Upper lobe of right lung (tissue), 1 donor: ENCODE measurements around the gene ERVH48-1. TPM values are rescaled to one million over a fixed set of nuclear protein-coding genes. Genes with fewer than 3 reads are reported as not detected.
"Not testable (repeated sequence)": the region's sequence is repeated elsewhere in the genome, so short reads cannot be mapped to it uniquely, and the experiment has no call there.

ENCODE experiments used
- ATAC-seq: fragments of 200-7000 bp; cut with Tn5 transposase; one replicate; pipeline ENCODE4 v1.9.1; 2020; ENCODE audit warnings: mild to moderate bottlenecking, moderate library complexity
- DNase-seq: peaks from one replicate; pipeline ENCODE4 v3.0.0-alpha.2; 2020
- H3K27ac ChIP-seq: fragments of 200-600 bp; one replicate; pipeline ENCODE4 v1.8.0; 2022
- H3K27me3 ChIP-seq: fragments of 200-600 bp; one replicate; pipeline ENCODE4 v1.8.0; 2022; ENCODE audit warnings: mild to moderate bottlenecking
- H3K36me3 ChIP-seq: fragments of 200-600 bp; one replicate; pipeline ENCODE4 v1.8.0; 2022
- H3K4me1 ChIP-seq: fragments of 200-600 bp; one replicate; pipeline ENCODE4 v1.8.0; 2022
- H3K4me3 ChIP-seq: fragments of 200-600 bp; one replicate; pipeline ENCODE4 v1.8.0; 2022; ENCODE audit warnings: mild to moderate bottlenecking
- H3K9me3 ChIP-seq: fragments of 200-600 bp; one replicate; pipeline ENCODE4 v1.8.0; 2022
- CTCF ChIP-seq: fragments of 200-600 bp; IDR thresholded peaks from one replicate; pipeline ENCODE4 v1.8.0; 2022; ENCODE audit warnings: antibody characterized with exemption
- intact Hi-C: fragments of 100-400 bp; cut with DNase I; formaldehyde crosslinking; loops from one replicate; pipeline ENCODE4 v1.11.0; 2022
- total RNA-seq: library from RNA; stranded (reverse); fragmentation: NEBNext Ultra II Directional; extraction: Animal tissue kit (Norgen Biotek cat#: 25700); gene quantifications from one replicate; pipeline ENCODE4 v1.2.1, GENCODE V29; 2021
- donor health status: DM: no; HTN: yes; CAD: no; lungs with severe emphysema.

ERVH48-1 gene
- total RNA-seq, 1 donor from 2014 or later: not detected

DNA sequence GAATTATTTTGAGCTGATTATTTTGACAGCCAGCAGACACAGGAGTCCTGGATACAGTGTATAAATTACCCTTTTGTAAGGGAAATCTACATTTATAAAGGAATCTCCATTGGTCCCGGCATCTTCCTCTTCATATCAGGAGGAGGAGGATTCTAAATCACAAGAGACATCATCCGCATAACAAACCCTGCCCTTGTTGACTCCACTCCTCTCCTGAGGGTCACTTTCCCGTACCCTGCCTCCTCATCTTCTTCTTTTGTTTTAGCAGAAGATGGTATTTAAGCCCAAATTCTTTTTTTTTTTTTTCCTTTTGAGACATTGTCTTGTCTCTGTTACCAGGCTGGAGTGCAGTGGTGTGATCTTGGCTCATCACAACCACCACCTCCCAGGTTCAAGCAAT lies 34.3 kb upstream of the ERVH48-1 start:
- H3K9me3 ChIP-seq: no peaks in the 10 kb centered on the region
- H3K27ac ChIP-seq: no peak overlapping the region
- DNase-seq (no peak), ATAC-seq (no peak)
- H3K4me3 ChIP-seq: no peak overlapping the region
- TF ChIP-seq CTCF: no peak
- H3K27me3 ChIP-seq: no peaks in the 10 kb centered on the region
- H3K4me1 ChIP-seq: no peaks in the 10 kb centered on the region
- H3K36me3 ChIP-seq: no peaks in the 10 kb centered on the region
- intact Hi-C loops: no loop called here

DNA sequence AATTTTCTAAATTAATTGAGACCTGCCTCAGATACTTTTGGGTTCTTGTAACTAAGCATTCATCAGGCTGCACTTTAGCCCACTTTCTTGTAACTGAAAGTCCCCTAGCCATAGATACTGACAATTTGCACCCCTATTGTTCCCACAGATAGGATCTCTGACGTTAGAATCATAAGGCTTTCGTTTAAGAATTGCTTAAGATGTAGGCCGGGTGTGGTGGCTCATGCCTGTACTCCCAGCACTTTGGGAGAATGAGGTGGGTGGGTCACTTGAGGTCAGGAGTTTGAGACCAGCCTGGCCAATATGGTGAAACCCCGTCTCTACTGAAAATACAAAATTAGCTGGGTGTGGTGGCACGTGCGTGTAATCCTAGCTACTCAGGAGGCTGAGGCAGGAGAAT lies 32.7 kb upstream of the ERVH48-1 start:
- intact Hi-C loops, ATAC-seq, H3K4me3 ChIP-seq, H3K36me3 ChIP-seq, H3K27me3 ChIP-seq, H3K9me3 ChIP-seq, H3K27ac ChIP-seq, H3K4me1 ChIP-seq, DNase-seq: not testable (repeated sequence)

DNA sequence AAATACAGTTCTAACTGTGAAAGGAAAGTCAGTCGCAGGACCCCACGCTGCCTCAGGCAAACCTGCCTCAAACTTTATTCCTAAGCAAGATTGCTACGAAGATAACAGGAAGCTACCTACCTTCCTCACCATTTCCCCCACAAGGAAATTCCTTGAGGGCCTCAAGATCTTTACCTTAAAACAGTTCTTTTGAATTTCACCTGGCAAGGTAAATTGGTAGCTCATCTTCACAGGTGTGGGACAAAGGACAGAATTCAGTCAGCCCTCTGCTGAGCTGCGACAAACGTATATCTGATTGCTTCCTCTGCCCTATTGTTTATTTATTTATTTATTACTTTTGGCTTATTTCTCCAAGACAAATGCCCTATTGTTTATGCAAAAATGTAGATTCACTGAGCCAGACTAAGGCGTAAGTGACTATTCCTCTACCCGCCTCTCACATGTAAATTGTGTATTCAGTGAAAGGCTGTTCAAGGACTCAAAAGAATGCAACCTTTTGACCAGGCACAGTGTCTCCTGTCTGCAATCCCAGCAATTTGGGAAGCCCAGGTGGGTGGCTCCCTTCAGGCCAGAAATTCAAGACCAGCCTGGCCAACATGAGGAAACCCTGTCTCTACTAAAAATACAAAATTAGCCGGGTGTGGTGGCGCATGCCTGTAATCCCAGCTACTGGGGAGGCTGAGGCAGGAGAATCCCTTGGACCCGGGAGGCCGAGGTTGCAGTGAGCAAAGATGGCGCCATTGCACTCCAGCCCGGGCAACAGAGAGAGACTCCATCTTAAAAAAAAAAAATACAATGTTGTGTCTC lies 31.6 kb upstream of the ERVH48-1 start:
- H3K27me3 ChIP-seq: no peaks in the 10 kb centered on the region
- TF ChIP-seq CTCF: no peak
- peak; percentile 96 for ATAC-seq
- H3K9me3 ChIP-seq: no peaks in the 10 kb centered on the region
- intact Hi-C loops: no loop called here
- no peak overlapping the region for H3K4me3 ChIP-seq
- no peaks in the 10 kb centered on the region for H3K4me1 ChIP-seq
- H3K36me3 ChIP-seq: no peaks in the 10 kb centered on the region
- DNase-seq: peak; percentile 17
- no peak overlapping the region for H3K27ac ChIP-seq

- H3K27me3 ChIP-seq, H3K36me3 ChIP-seq, ATAC-seq, DNase-seq, H3K4me1 ChIP-seq, H3K9me3 ChIP-seq, H3K27ac ChIP-seq, H3K4me3 ChIP-seq, intact Hi-C loops: not testable (repeated sequence)
Measured at GRCh38 chr21:42951193-42951592, 25.8 kb upstream of the ERVH48-1 start.

DNA sequence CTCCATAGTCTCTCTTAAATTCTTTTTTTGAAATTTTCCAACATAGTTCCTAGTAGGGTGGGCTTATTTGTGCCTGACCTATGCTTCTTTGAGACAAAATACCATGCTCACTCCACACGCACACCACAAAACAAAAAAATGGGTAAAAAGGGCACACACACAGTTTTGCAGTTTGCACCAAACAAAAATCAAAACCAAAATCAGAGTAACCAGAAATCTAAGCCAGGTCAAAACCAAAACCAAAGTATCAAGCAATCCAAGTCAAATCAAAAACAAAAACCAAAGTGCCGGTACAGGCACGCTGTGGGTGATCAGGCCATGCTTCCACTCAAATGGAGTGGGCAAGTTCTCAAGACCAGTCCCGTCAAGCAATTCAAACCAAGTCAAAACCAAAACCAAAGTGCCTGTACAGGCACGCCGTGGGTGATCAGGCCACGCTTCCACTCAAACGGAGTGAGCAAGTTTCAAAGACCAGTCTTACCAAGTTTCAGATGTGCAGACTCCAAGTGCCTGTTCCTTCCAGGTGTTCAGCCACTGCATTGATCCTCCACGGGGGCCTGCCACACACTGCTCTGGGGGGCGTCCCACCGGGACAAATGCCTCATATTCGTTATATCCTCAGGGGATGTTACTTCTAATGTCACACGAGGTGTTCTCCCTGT lies 23.8 kb upstream of the ERVH48-1 start:
- intact Hi-C loops: not testable (repeated sequence)
- DNase-seq: peak; percentile 19

GRCh38 chr21:42942244-42942643 lies 16.8 kb upstream of the ERVH48-1 start:
- Histone ChIP-seq H3K36me3 (no peaks in the 10 kb centered on the region), H3K4me3 (no peak overlapping the region), H3K27ac (no peak overlapping the region), H3K27me3 (no peaks in the 10 kb centered on the region), H3K4me1 (no peaks in the 10 kb centered on the region), H3K9me3 (no peaks in the 10 kb centered on the region)
- ATAC-seq: no peak
- DNase-seq: no peak
- no peak for TF ChIP-seq CTCF
- intact Hi-C loops: no loop called here

More for the DNA sequence above, 23.8 kb upstream of the ERVH48-1 start:
- H3K9me3 ChIP-seq, H3K27me3 ChIP-seq, H3K36me3 ChIP-seq, H3K27ac ChIP-seq, H3K4me1 ChIP-seq, ATAC-seq, H3K4me3 ChIP-seq: not testable (repeated sequence)

DNA sequence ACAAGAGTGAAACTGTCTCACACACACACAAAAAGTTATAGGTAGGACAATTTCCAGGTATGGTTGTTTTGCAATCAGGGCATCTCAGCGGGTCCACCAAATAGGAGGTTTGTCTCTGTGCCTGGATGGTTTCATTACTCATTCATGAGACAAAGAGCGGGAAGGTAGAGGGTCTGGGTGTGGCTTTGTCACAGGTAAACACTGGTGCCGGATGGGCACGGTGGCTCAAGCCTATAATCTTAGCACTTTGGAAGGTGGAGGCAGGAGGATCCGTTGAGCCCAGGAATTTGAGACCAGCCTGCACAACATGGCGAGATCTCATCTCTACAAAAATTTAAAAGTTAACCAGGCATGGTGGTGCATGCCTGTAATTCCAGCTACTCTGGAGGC lies 16.3 kb upstream of the ERVH48-1 start:
- intact Hi-C loops: no loop called here
- peak; percentile 6 for DNase-seq
- Histone ChIP-seq H3K9me3 (no peaks in the 10 kb centered on the region), H3K27ac (no peak overlapping the region), H3K27me3 (no peaks in the 10 kb centered on the region), H3K36me3 (no peaks in the 10 kb centered on the region), H3K4me3 (no peak overlapping the region), H3K4me1 (no peaks in the 10 kb centered on the region)
- no peak for ATAC-seq
- TF ChIP-seq CTCF: no peak
